PC-9 (cell line): ENCODE results near the gene ZNF444. TPM values are rescaled to one million over a fixed set of nuclear protein-coding genes. Genes with fewer than 3 reads are reported as not detected.

Source experiments
- BruUV-seq: library from RNA; stranded (reverse); fragments of 400-500 nt; replicated peaks from 2 replicates; lab custom pipeline; 2021; lab: Mats Ljungman, UMichigan
- CTCF ChIA-PET: fragments of 300-600 bp; sonication (Branson Sonifier 250); formaldehyde crosslinking; loops from one replicate; lab custom pipeline; 2022; ENCODE audit warnings: antibody characterized with exemption; lab: Charles Lee
- POLR2A ChIA-PET: fragments of 300-600 bp; sonication (Branson Sonifier 250); formaldehyde crosslinking; loops from one replicate; lab custom pipeline; 2022; ENCODE audit warnings: antibody characterized with exemption; ENCODE audit not compliant: unreplicated experiment; lab: Charles Lee
- DNase-seq, 2 experiments: peaks; one replicate each; pipeline versions ENCODE4 v3.0.0 to v3.0.0-alpha.2; 2015 to 2022; ENCODE audit warnings: mixed read lengths in 1 of 2
- H2AFZ ChIP-seq: fragments of 200-600 bp; sonication (generic); 2 replicates; pipeline ENCODE4 v1.8.1; 2017; ENCODE audit warnings: antibody characterized with exemption
- H3F3A ChIP-seq: fragments of 200-600 bp; sonication (generic); 2 replicates; pipeline ENCODE4 v1.8.1; 2017; ENCODE audit warnings: antibody characterized with exemption, mild to moderate bottlenecking, low read depth; ENCODE audit not compliant: insufficient read depth
- H3K27ac ChIP-seq: fragments of 200-600 bp; sonication (generic); 2 replicates; pipeline ENCODE4 v1.6.1; 2016; ENCODE audit warnings: mixed run types
- H3K27me3 ChIP-seq: fragments of 200-600 bp; sonication (generic); 2 replicates; pipeline ENCODE4 v1.6.1; 2016; ENCODE audit warnings: low read depth, mixed run types; ENCODE audit not compliant: insufficient read depth
- H3K36me3 ChIP-seq: fragments of 200-600 bp; sonication (generic); 2 replicates; pipeline ENCODE4 v1.6.1; 2016; ENCODE audit warnings: low read depth, mixed run types
- H3K4me1 ChIP-seq: fragments of 200-600 bp; sonication (generic); replicated peaks from 2 replicates; pipeline ENCODE4 v1.6.1; 2016; ENCODE audit warnings: mixed run types; ENCODE audit not compliant: insufficient read depth
- H3K4me2 ChIP-seq: fragments of 200-600 bp; sonication (generic); 2 replicates; pipeline ENCODE4 v1.6.1; 2017; ENCODE audit warnings: mixed run types
- H3K4me3 ChIP-seq: fragments of 200-600 bp; sonication (generic); 2 replicates; pipeline ENCODE4 v1.6.1; 2016; ENCODE audit warnings: mixed run types
- H3K79me2 ChIP-seq: fragments of 200-600 bp; sonication (generic); 2 replicates; pipeline ENCODE4 v1.6.1; 2017; ENCODE audit warnings: low read depth, mixed run types
- H3K9me2 ChIP-seq: fragments of 200-600 bp; sonication (generic); 2 replicates; pipeline ENCODE4 v1.8.1; 2017; ENCODE audit warnings: mild to moderate bottlenecking; ENCODE audit not compliant: insufficient read depth
- H3K9me3 ChIP-seq: fragments of 200-600 bp; sonication (generic); 2 replicates; pipeline ENCODE4 v1.8.1; 2016; ENCODE audit warnings: low read depth; ENCODE audit not compliant: insufficient read depth
- H4K20me1 ChIP-seq: fragments of 200-600 bp; sonication (generic); 2 replicates; pipeline ENCODE4 v1.8.1; 2017; ENCODE audit not compliant: insufficient read depth
- CTCF ChIP-seq: fragments of 200-600 bp; sonication (generic); conservative IDR thresholded peaks from 2 replicates; pipeline ENCODE4 v1.6.1; 2017; ENCODE audit warnings: mixed run types, antibody characterized with exemption, mild to moderate bottlenecking, moderate library complexity
- EZH2 ChIP-seq: fragments of 200-600 bp; sonication (generic); IDR thresholded peaks from 2 replicates; pipeline ENCODE4 v1.8.0; 2017; ENCODE audit warnings: antibody characterized with exemption, low read depth
- intact Hi-C: fragments of 100-400 bp; cut with micrococcal nuclease; formaldehyde crosslinking; loops from one replicate; pipeline ENCODE4 v1.10.0; 2022; ENCODE audit not compliant: unreplicated experiment
- total RNA-seq: library from RNA; stranded (reverse); gene quantifications from 2 replicates; pipeline ENCODE4 v1.2.3, GENCODE V29; 2021

Gene ZNF444
- total RNA-seq, 1 experiment from 2014 or later = 50.5 TPM

GRCh38 chr19:56134654-56134921 is 6.5 kb upstream of the ZNF444 start:
- no peak overlapping the region for H3K4me2 ChIP-seq

GRCh38 chr19:56136362-56136761 is 4.7 kb upstream of the ZNF444 start:
- Histone ChIP-seq H3K27me3 (no peaks in the 10 kb centered on the region), H3F3A (peaks cover 23% of the 10 kb centered on the region; the same call in 1 of the 2 replicates), H3K27ac (no peak overlapping the region), H3K4me1 (peaks cover 24% of the 10 kb centered on the region), H3K9me2 (no peaks in the 10 kb centered on the region), H3K4me2 (no peak overlapping the region), H4K20me1 (no peaks in the 10 kb centered on the region), H3K36me3 (no peaks in the 10 kb centered on the region), H3K79me2 (no peaks in the 10 kb centered on the region), H2AFZ (no peak overlapping the region), H3K9me3 (no peaks in the 10 kb centered on the region), H3K4me3 (no peak overlapping the region)
- TF ChIP-seq EZH2 (no peak), CTCF (no peak)
- DNase-seq = no peak
- BruUV-seq = no TSS peak
- POLR2A ChIA-PET = no interaction called here
- intact Hi-C loops = no loop called here
- CTCF ChIA-PET = no interaction called here

More at GRCh38 chr19:56134654-56134921, 6.5 kb upstream of the ZNF444 start:
- H3K9me3 ChIP-seq = no peaks in the 10 kb centered on the region
- ChIA-PET POLR2A (interaction anchor here (0.6 kb wide), 1 partner anchor 978 kb away, joined by 6 read pairs; no protein-coding TSS in a partner anchor), CTCF (no interaction called here)
- no TSS peak for BruUV-seq
- H3K36me3 ChIP-seq = no peaks in the 10 kb centered on the region
- H3K27me3 ChIP-seq = no peaks in the 10 kb centered on the region
- peaks cover 23% of the 10 kb centered on the region; the same call in 1 of the 2 replicates for H3F3A ChIP-seq
- TF ChIP-seq EZH2 (no peak), CTCF (no peak)
- peaks cover 16% of the 10 kb centered on the region for H3K4me1 ChIP-seq
- no peak overlapping the region for H2AFZ ChIP-seq
- H3K9me2 ChIP-seq = no peaks in the 10 kb centered on the region
- no peak for DNase-seq
- no peaks in the 10 kb centered on the region for H4K20me1 ChIP-seq
- H3K4me3 ChIP-seq = no peak overlapping the region
- intact Hi-C loops = no loop called here
- no peak overlapping the region for H3K27ac ChIP-seq
- no peaks in the 10 kb centered on the region for H3K79me2 ChIP-seq

GRCh38 chr19:56137405-56137804 is 3.7 kb upstream of the ZNF444 start:
- peak in 1 of 2 experiments; percentile 15 for DNase-seq
- ChIA-PET CTCF (no interaction called here), POLR2A (no interaction called here)
- Histone ChIP-seq H3K4me1 (peaks cover 32% of the 10 kb centered on the region), H3K9me3 (no peaks in the 10 kb centered on the region), H3F3A (peaks cover 31% of the 10 kb centered on the region), H3K4me2 (0 out of 2 replicates have a peak overlapping the region, but pooled peaks have one; percentile 3), H3K36me3 (no peaks in the 10 kb centered on the region), H3K9me2 (no peaks in the 10 kb centered on the region), H4K20me1 (no peaks in the 10 kb centered on the region), H3K79me2 (peaks cover 8% of the 10 kb centered on the region), H3K4me3 (no peak overlapping the region), H3K27ac (0 out of 2 replicates have a peak overlapping the region, but pooled peaks have one; percentile 2), H3K27me3 (no peaks in the 10 kb centered on the region), H2AFZ (no peak overlapping the region)
- intact Hi-C loops = no loop called here
- BruUV-seq = no TSS peak
- TF ChIP-seq EZH2 (no peak), CTCF (no peak)
